Adrenal gland (tissue), 12 donors: Measurements from ENCODE around the gene RAB6A. TPM values are rescaled to one million over a fixed set of nuclear protein-coding genes. Genes with fewer than 3 reads are reported as not detected.

Experiments used
- DNase-seq, 7 donors: peaks; one replicate each; pipeline ENCODE4 v3.0.0-alpha.2; 2019 to 2020
- H3K27ac ChIP-seq, 5 donors: fragments of 200-600 bp; sonication (generic) in 4 of 5; 1 replicate in 3 of 5; 2 replicates in 2 of 5; pipeline versions ENCODE4 v1.5.1 to v1.8.0; 2016 to 2020; ENCODE audit warnings: mild to moderate bottlenecking in 1 of 5
- H3K27me3 ChIP-seq: fragments of 200-600 bp; 2 replicates; pipeline ENCODE4 v1.8.0; 2021
- H3K36me3 ChIP-seq, 2 donors: fragments of 200-600 bp; replicated peaks in 1 of 2; 1 replicate in 1 of 2; 2 replicates in 1 of 2; pipeline versions ENCODE4 v1.5.1 to v1.8.0; 2018 to 2022
- H3K4me1 ChIP-seq, 2 donors: fragments of 200-600 bp; replicated peaks in 1 of 2; 1 replicate in 1 of 2; 2 replicates in 1 of 2; pipeline versions ENCODE4 v1.5.1 to v1.8.0; 2018 to 2021
- H3K4me3 ChIP-seq, 4 donors: fragments of 200-600 bp; sonication (generic) in 3 of 4; one replicate each; pipeline ENCODE4 v1.5.1; 2016 to 2018
- H3K9me3 ChIP-seq, 3 donors: fragments of 200-600 bp; sonication (generic) in 1 of 3; replicated peaks in 1 of 3; 1 replicate in 2 of 3; 2 replicates in 1 of 3; pipeline versions ENCODE4 v1.5.1 to v1.8.0; 2016 to 2021
- POLR2A ChIP-seq, 2 donors: fragments of 450-650 bp; IDR thresholded peaks; one replicate each; pipeline ENCODE4 v1.6.1; 2017; ENCODE audit warnings: antibody characterized with exemption in 2 of 2, mild to moderate bottlenecking in 2 of 2, moderate library complexity in 1 of 2
- WGBS, 4 donors: extraction: QIAGEN DNeasy Blood & Tissue Kit in 2 of 4; methylation state at CpG; one replicate each; pipeline versions ENCODE4 v1.1.5 to v1.1.7; 2013 to 2017; 5-methylcytosine and 5-hydroxymethylcytosine counted together
- intact Hi-C, 2 donors: fragments of 100-400 bp; cut with DNase I; formaldehyde crosslinking; loops; one replicate each; pipeline versions ENCODE4 v1.14.1 to v1.15.0; 2022 to 2023
- polyA plus RNA-seq, 3 donors: library from polyadenylated mRNA; stranded (reverse); fragments of 200-250 nt in 2 of 3; fragments of 350-450 nt in 1 of 3; fragmentation: Illumina TruSeq in 1 of 3; extraction: RNeasy Lipid Tissue Mini Kit (QIAGEN cat#74804) in 1 of 3; gene quantifications; one replicate each; pipeline ENCODE4 v1.2.3, GENCODE V29; 2013 to 2014
- total RNA-seq, 9 donors: library from RNA; depleted of rRNA in 4 of 9; stranded (reverse); fragments of >200 nt in 4 of 9; fragments of 120-200 nt in 1 of 9; fragmentation: NEBNext Ultra II Directional in 1 of 9; extraction: Animal tissue kit (Norgen Biotek cat#: 25700) in 1 of 9; gene quantifications; one replicate each; pipeline versions ENCODE4 v1.1.0 to v1.2.4, GENCODE V29; 2013 to 2023
- TF ChIP-seq, protein P1 (sequence below), 6 experiments: fragments of 450-650 bp in 4 of 6; fragments of 200-600 bp in 2 of 6; sonication (generic) in 1 of 6; IDR thresholded peaks; 1 replicate in 5 of 6; 2 replicates in 1 of 6; pipeline versions ENCODE4 v1.5.1 to v1.8.0; 2016 to 2021; ENCODE audit warnings: antibody characterized with exemption in 6 of 6, mild to moderate bottlenecking in 2 of 6, moderate library complexity in 1 of 6
- donor health status: healthy with polysubstance abuse.
- donor health status: Bipolar disorder and iron deficiency.
- donor health status: DM: yes; HTN: yes; CAD: no.
- donor health status: DM: no; HTN: no; CAD: no.
- donor health status: DM: no; HTN: no; CAD: no.
- donor health status: DM: yes; HTN: yes; CAD: no.

Gene RAB6A
- total and polyA plus RNA-seq, 12 donors = 27.8 to 283 (median 131) TPM

DNA sequence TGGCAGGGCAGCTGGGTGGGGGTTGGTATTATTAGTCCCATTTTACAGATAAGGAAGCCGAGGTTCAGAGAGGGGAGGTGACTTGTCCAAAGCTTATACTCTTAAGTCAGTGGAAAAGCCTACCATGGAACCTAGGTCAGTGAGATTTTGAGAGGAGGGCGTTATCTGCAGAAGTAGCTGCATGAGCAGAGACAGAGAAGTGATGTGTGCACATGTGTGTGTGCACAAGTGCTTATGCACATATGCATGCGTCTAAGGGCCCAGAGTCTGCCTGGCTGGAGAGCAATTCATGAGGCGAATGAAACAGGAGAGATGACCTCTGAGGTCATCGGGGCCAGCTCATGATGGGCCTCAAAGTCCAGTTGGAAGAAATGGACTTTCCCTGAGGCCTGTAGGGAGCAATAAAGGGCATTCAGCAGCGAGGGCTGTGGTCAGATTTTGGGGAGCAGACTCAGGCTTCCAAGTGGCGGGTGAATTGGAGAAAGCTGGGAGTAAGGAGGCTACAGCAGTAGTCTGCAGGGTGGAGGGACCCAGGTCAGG lies 106.3 kb downstream of the RAB6A start:
- 89 to 94% (median 91%) methylated on average over 7 of the region's 7 CpGs for WGBS, 4 donors

DNA sequence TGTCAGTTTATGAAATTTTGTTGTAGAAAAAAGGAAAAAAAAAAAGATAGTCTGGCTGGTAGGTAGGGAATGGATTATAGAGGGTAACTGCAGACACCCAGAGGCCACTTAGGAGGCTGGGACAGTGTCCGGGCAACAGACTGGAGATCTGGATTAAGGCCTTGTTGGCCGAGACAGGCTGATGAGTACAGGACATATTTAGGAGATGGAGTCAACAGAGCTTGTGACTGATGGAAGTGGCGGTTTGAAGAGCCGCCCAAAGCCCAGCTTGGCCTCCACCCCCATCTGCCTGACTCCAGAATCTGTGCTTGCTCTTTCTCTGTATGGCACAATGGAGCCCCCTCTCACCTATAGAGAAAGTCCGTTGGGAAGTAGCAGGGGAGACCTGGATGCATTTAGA lies 106.9 kb downstream of the RAB6A start:
- no peak for DNase-seq
- no peaks in the 10 kb centered on the region for H3K4me1 ChIP-seq
- no peaks in the 10 kb centered on the region for H3K9me3 ChIP-seq
- H3K36me3 ChIP-seq = no peaks in the 10 kb centered on the region
- 90 to 97% (median 94%) methylated on average over 5 of the region's 5 CpGs for WGBS, 4 donors
- no peak overlapping the region for H3K4me3 ChIP-seq
- intact Hi-C loops = loop anchor here in 1 of 2 donors (10.0 kb wide), 1 partner anchor 309 kb away; no protein-coding TSS in a partner anchor
- H3K27ac ChIP-seq = no peak overlapping the region
- no peak for TF ChIP-seq POLR2A (IDR thresholded peaks at IDR 0.05)
- TF ChIP-seq, protein P1, sequence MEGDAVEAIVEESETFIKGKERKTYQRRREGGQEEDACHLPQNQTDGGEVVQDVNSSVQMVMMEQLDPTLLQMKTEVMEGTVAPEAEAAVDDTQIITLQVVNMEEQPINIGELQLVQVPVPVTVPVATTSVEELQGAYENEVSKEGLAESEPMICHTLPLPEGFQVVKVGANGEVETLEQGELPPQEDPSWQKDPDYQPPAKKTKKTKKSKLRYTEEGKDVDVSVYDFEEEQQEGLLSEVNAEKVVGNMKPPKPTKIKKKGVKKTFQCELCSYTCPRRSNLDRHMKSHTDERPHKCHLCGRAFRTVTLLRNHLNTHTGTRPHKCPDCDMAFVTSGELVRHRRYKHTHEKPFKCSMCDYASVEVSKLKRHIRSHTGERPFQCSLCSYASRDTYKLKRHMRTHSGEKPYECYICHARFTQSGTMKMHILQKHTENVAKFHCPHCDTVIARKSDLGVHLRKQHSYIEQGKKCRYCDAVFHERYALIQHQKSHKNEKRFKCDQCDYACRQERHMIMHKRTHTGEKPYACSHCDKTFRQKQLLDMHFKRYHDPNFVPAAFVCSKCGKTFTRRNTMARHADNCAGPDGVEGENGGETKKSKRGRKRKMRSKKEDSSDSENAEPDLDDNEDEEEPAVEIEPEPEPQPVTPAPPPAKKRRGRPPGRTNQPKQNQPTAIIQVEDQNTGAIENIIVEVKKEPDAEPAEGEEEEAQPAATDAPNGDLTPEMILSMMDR (IDR thresholded peaks at IDR 0.05) = no peak
- no peaks in the 10 kb centered on the region for H3K27me3 ChIP-seq

More for the DNA sequence above, 106.3 kb downstream of the RAB6A start:
- TF ChIP-seq POLR2A (IDR thresholded peaks at IDR 0.05) = no peak
- TF ChIP-seq, protein P1 (IDR thresholded peaks at IDR 0.05) = no peak
- no peak for DNase-seq
- H3K4me3 ChIP-seq = no peak overlapping the region
- no peaks in the 10 kb centered on the region for H3K4me1 ChIP-seq
- H3K36me3 ChIP-seq = no peaks in the 10 kb centered on the region
- intact Hi-C loops = loop anchor here in 1 of 2 donors (10.0 kb wide), 1 partner anchor 310 kb away; no protein-coding TSS in a partner anchor
- no peak overlapping the region for H3K27ac ChIP-seq
- H3K27me3 ChIP-seq = no peaks in the 10 kb centered on the region
- no peaks in the 10 kb centered on the region for H3K9me3 ChIP-seq

DNA sequence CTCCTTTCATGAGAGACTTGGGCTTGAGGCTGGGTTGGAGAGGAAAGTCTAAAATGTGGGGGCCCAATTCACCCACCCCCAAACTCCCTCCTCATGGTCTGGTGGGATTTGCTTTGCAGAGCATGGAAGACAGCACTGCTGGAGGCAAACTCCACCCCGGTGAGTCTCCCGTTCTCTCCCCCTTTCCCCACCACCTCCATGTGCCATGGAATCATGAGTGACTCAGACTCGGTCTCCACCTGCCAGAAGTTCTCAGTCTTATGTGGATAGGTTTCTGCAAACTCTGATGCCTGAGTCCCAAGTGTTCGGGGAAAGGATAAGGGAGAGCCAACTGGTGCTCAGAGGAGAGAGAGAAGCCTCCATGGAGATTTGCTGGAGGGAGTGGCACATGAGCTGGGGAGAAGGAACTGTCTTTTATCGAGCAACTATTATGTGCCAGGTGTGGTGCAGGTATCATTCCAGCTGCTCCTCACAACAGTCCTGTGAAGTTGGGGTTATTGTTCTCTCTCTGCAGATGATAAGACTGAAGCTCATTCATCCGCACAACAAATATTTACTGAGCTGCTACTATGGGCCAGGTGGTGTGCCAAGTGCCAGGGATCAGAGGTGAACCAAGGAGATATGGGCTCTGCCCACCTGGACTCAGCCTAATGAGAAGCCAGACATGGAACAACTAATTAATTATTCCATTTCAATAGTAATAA lies 107.9 kb downstream of the RAB6A start:
- Histone ChIP-seq H3K4me3 (no peak overlapping the region), H3K27ac (no peak overlapping the region), H3K9me3 (no peaks in the 10 kb centered on the region), H3K27me3 (no peaks in the 10 kb centered on the region), H3K4me1 (no peaks in the 10 kb centered on the region), H3K36me3 (no peaks in the 10 kb centered on the region)
- intact Hi-C loops = loop anchor here in 1 of 2 donors (10.0 kb wide), 1 partner anchor 308 kb away; no protein-coding TSS in a partner anchor
- 85 to 93% (median 89%) methylated on average over 4 to 6 of the region's 6 CpGs for WGBS, 4 donors
- TF ChIP-seq POLR2A (IDR thresholded peaks at IDR 0.05) = no peak
- TF ChIP-seq, protein P1 (IDR thresholded peaks at IDR 0.05) = no peak
- no peak for DNase-seq

DNA sequence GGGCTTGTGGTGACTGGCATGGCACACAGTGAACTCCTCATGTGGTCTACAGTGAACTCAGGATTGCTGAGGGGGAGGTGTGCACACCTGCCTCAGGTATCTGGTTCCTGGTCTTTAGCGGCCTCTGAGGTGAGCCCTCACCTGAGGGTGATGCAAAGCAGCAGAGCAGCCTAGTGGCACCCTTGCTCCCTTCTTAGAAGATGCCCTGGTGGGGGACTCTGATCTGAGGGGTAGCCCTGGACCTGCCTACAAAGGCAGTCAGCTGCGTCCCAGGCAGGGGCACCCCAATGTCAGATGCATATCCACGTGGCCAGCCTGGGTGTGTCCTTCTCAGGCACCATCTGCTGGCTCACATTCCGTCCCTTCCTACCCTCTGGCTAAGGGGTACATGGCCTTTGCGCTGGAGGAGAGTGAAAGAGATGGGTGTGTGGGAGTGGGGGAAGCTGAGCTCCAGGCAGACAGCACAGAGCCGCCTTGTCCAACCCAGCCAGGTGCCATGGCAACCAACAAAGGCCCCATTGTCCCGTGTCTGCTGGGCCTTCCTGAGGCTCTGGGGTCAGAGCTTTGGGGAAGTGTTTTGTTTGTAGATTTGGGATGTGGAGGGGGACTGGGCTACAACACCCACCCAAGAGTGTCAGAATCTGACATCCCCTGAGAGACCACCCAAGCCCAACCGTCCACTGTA lies 108.7 kb downstream of the RAB6A start:
- Histone ChIP-seq H3K27me3 (no peaks in the 10 kb centered on the region), H3K36me3 (no peaks in the 10 kb centered on the region), H3K27ac (no peak overlapping the region), H3K4me3 (no peak overlapping the region), H3K4me1 (peaks cover 0 to 7% of the 10 kb centered on the region in 2 donors), H3K9me3 (no peaks in the 10 kb centered on the region)
- 60 to 78% (median 73%) methylated on average over 3 to 8 of the region's 8 CpGs for WGBS, 4 donors
- intact Hi-C loops = loop anchor here in 1 of 2 donors (10.0 kb wide), 1 partner anchor 307 kb away; no protein-coding TSS in a partner anchor
- TF ChIP-seq, protein P1 (IDR thresholded peaks at IDR 0.05) = no peak
- no peak for TF ChIP-seq POLR2A (IDR thresholded peaks at IDR 0.05)
- no peak for DNase-seq
